Nucleus accumbens (tissue), 56 donors: ENCODE results near the gene NEMP2.

Experiments used
- DNase-seq, 56 donors: peaks; one replicate each; lab custom pipeline; 2025; lab: John Stamatoyannopoulos, UW

The NEMP2 gene

GRCh38 chr2:190561094-190561493 is 26.6 kb upstream of the NEMP2 start:
- DNase-seq: no peak

GRCh38 chr2:190554357-190555006 is 20.0 kb upstream of the NEMP2 start:
- DNase-seq: no peak

- no peak for DNase-seq
Observed at GRCh38 chr2:190553254-190553653, 18.7 kb upstream of the NEMP2 start.

- no peak for DNase-seq
Observed at GRCh38 chr2:190551928-190552327, 17.4 kb upstream of the NEMP2 start.

- DNase-seq: no peak
Observed at GRCh38 chr2:190550137-190550536, 15.6 kb upstream of the NEMP2 start.

- no peak for DNase-seq
Observed at GRCh38 chr2:190547886-190548285, 13.4 kb upstream of the NEMP2 start.

- no peak for DNase-seq
Observed at GRCh38 chr2:190546734-190547133, 12.2 kb upstream of the NEMP2 start.

GRCh38 chr2:190545555-190546385 is 11.2 kb upstream of the NEMP2 start:
- DNase-seq: no peak

GRCh38 chr2:190545093-190545492 is 10.6 kb upstream of the NEMP2 start:
- no peak for DNase-seq

GRCh38 chr2:190540048-190540447 is 5.5 kb upstream of the NEMP2 start:
- DNase-seq: no peak

- DNase-seq: no peak
Observed at GRCh38 chr2:190538201-190538600, 3.7 kb upstream of the NEMP2 start.

GRCh38 chr2:190537765-190538164 is 3.2 kb upstream of the NEMP2 start:
- DNase-seq: no peak

- DNase-seq: no peak
Observed at GRCh38 chr2:190535586-190535985, 1.1 kb upstream of the NEMP2 start.

- DNase-seq: no peak
Observed at GRCh38 chr2:190535121-190535439, 558 bp upstream of the NEMP2 start.

GRCh38 chr2:190533968-190534309 is 583 bp downstream of the NEMP2 start:
- no peak for DNase-seq

GRCh38 chr2:190533175-190533967 is 1.2 kb downstream of the NEMP2 start:
- DNase-seq: no peak

GRCh38 chr2:190532581-190532980 is 1.9 kb downstream of the NEMP2 start:
- no peak for DNase-seq

- DNase-seq: no peak
Observed at GRCh38 chr2:190530248-190530900, 4.1 kb downstream of the NEMP2 start.

GRCh38 chr2:190529486-190530247 is 4.9 kb downstream of the NEMP2 start:
- no peak for DNase-seq

- DNase-seq: no peak
Observed at GRCh38 chr2:190528521-190529001, 6.0 kb downstream of the NEMP2 start.
